Keratinocyte (primary cell): ENCODE results near the gene RPL18A.

Source experiments
- CTCF ChIP-seq, 3 experiments: IDR thresholded peaks in 1 of 3; conservative IDR thresholded peaks in 1 of 3; optimal IDR thresholded peaks in 1 of 3; 2 replicates in 2 of 3; 3 replicates in 1 of 3; pipeline versions ENCODE3 to v1.5.1; 2011; ENCODE audit warnings: low read length in 3 of 3, mild to moderate bottlenecking in 3 of 3, moderate library complexity in 2 of 3, control low read depth in 1 of 3, inconsistent platforms in 1 of 3; ENCODE audit not compliant: insufficient read depth in 2 of 3; ENCODE audit errors: extremely low read depth in 1 of 3
- EZH2 ChIP-seq: IDR thresholded peaks from one replicate; pipeline ENCODE4 v1.6.1; 2012; ENCODE audit warnings: inconsistent platforms, mild to moderate bottlenecking, low read length, moderate library complexity

- TF ChIP-seq EZH2: no peak
- no peak for TF ChIP-seq CTCF (optimal IDR thresholded peaks at IDR 0.05 in 1 of 3, IDR thresholded peaks at IDR 0.05 in 1 of 3, conservative IDR thresholded peaks at IDR 0.05 in 1 of 3; ENCODE audit: extremely low read depth in 1 of 3, insufficient read depth in 2 of 3, low read length in 3 of 3)
These were observed 5.9 kb downstream of the RPL18A start for GRCh38 chr19:17865364-17866311.
